ENCODE measurements around the gene ZNF662.

ZNF662 gene

DNA sequence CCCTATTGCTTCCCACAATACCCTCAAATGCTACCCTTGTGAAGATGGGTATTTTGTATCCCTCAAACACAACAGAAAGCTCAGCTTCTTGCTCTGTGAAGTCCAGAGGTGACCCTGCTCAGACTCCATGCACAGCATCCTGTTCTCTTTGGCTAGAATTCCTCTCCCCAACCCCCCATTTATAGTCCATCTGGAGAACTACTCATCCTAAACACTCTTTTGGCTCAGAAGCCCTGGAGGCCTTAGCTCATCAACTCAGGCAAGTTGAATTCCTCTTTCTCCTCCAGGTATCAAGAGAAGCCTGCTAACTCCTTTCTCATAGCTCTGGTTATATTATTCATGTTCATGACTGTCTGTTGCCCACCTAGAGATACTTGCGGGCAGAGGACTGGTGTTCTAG lies 54.8 kb downstream of the ZNF662 start:
- DNase-seq (ENCODE audit: low read depth): no peak
- H3K4me3 ChIP-seq (ENCODE audit: low read depth, low read length): no peak overlapping the region
- peak; percentile 1 for TF ChIP-seq CTCF (conservative IDR thresholded peaks at IDR 0.05; ENCODE audit: low read depth, low read length)

DNA sequence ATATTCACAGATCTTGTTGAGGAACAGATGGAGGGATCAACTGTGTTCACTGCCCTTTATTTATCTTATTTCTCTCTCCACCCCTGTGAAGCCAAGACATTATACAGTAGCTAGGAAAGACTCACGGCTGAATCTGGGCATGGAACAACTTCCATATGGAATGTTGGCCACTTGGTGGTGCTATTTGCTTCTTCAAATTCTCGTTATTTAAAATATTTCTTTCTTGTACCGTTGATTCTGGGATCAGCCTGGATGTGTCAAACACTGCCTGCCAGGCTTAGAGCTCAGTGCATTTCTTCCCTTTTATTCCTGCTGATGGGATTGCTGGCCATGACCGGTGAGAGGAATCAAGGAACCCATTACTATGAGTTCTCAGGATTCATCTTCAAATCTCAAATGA lies 55.7 kb downstream of the ZNF662 start:
- no peak overlapping the region for H3K4me3 ChIP-seq (ENCODE audit: low read depth, low read length)
- TF ChIP-seq CTCF (conservative IDR thresholded peaks at IDR 0.05; ENCODE audit: low read depth, low read length): peak; percentile 72
- peak; percentile 80 for DNase-seq (ENCODE audit: low read depth)

DNA sequence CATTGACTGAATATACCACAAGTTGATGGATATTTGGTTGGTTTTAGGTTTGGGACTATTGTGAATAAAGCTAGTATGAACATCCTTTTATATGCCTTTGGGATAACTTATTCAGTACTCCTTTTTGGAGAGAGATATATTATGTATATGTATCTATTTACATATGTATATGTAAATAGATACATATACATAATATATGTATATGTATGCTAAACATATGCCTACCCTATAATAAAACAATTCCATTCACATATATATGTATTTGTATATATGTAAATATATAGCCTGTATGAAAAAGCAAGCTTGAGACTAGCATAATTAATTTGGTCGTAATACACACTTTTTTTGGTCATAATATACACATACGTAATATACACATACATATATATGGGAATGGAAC lies 57.3 kb downstream of the ZNF662 start:
- DNase-seq (ENCODE audit: low read depth): no peak
- no peak for TF ChIP-seq CTCF (conservative IDR thresholded peaks at IDR 0.05; ENCODE audit: low read depth, low read length)
- H3K4me3 ChIP-seq (ENCODE audit: low read depth, low read length): no peak overlapping the region

DNA sequence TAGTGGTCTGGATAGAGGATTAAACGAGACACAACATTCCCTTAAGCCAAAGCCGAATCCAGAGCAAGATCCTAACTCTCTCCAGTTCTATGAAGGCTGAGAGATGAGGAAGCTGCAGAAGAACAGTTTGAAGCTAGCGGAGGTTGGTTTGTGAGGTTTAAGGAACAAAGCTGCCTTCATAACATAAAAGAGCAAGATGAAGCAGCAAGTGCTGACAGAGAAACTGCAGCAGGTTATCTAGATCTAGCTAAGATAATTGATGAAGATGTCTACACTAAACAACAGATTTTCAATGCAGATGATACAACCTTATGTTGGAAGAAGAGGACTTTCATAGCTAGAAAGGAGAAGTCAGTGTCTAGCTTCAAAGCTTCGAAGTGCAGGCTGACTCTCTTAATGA lies 58.3 kb downstream of the ZNF662 start:
- H3K4me3 ChIP-seq (ENCODE audit: low read depth, low read length): no peak overlapping the region
- no peak for TF ChIP-seq CTCF (conservative IDR thresholded peaks at IDR 0.05; ENCODE audit: low read depth, low read length)
- no peak for DNase-seq (ENCODE audit: low read depth)
